ENCODE results near the gene SLC41A2.

- TF ChIP-seq POLR2A (IDR thresholded peaks at IDR 0.05) (no peak), CTCF (IDR thresholded peaks at IDR 0.05 in 8 of 11, conservative IDR thresholded peaks at IDR 0.05 in 3 of 11) (no peak), POLR2AphosphoS5 (IDR thresholded peaks at IDR 0.05) (no peak)
These were observed 2.4 kb downstream of the SLC41A2 start for GRCh38 chr12:104955703-104956102.

Data from spleen (tissue), 7 donors.